ENCODE data around the gene ECPAS. TPM values are rescaled to one million over a fixed set of nuclear protein-coding genes. Genes with fewer than 3 reads are reported as not detected.

ECPAS gene
- total RNA-seq, 1 experiment from 2014 or later = 71.1 TPM

DNA sequence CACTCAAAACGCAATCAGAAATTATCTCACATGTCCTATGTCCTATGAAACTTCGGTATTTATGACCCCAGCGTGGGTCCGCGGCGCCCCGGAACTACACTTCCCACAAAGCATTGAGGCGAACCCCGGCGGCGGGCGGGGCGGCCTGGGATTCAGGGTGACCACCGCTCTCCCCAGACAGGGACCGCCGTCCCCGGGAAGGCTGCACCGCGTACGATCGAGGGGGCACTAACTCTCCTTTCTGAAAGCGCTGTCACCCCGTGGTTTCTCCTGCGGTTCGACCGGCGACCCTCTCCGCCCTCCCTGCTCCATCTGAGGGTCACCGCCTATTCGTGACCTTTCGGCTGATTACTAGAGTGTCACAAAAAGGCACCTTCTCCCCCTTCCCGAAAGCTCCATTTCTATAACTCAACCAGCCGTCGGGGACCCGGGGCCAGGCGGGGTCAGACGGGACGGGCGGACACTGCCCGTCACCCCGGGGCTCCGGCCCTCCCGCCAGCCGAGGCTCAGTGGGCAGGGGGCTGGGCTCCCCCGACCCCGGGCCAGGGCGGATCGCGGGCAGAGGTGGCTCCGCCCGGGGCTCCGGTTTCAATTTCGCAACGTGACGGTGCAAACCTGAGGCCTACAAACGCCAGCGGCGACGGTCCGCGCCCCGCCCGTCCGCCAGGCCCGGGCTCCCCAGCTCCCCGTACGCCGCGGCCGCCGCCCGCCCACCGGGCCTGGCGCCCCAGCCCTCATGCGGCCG, 1.3 kb downstream of the ECPAS start:
- peak overlapping the region; percentile 86 for H3K9ac ChIP-seq (ENCODE audit: low read length)
- H2AFZ ChIP-seq (ENCODE audit: low read depth, low read length, poor library complexity, severe bottlenecking) = no peak overlapping the region
- H3K27ac ChIP-seq (ENCODE audit: low read depth, low read length) = peak overlapping the region; percentile 99
- TF ChIP-seq ELF1 (IDR thresholded peaks at IDR 0.05; ENCODE audit: borderline replicate concordance, low read depth) (no peak), POLR2AphosphoS5 (IDR thresholded peaks at IDR 0.05; ENCODE audit: low read depth, low read length) (peak; percentile 54; the same call in 1 of the 2 replicates), JUND (IDR thresholded peaks at IDR 0.05) (no peak), EZH2phosphoT487 (IDR thresholded peaks at IDR 0.05; ENCODE audit: borderline replicate concordance) (no peak), ZFX (IDR thresholded peaks at IDR 0.05) (peak; percentile 93), POLR2A (IDR thresholded peaks at IDR 0.05; ENCODE audit: borderline replicate concordance, extremely low read depth, insufficient read depth, insufficient read length) (peak; percentile 21), SRF (IDR thresholded peaks at IDR 0.05; ENCODE audit: low read depth) (no peak), CBX3 (IDR thresholded peaks at IDR 0.05; ENCODE audit: low read depth) (no peak), SIN3A (IDR thresholded peaks at IDR 0.05; ENCODE audit: low read depth) (peak; percentile 37; the same call in 1 of the 2 replicates)
- TF ChIP-seq, protein P1, sequence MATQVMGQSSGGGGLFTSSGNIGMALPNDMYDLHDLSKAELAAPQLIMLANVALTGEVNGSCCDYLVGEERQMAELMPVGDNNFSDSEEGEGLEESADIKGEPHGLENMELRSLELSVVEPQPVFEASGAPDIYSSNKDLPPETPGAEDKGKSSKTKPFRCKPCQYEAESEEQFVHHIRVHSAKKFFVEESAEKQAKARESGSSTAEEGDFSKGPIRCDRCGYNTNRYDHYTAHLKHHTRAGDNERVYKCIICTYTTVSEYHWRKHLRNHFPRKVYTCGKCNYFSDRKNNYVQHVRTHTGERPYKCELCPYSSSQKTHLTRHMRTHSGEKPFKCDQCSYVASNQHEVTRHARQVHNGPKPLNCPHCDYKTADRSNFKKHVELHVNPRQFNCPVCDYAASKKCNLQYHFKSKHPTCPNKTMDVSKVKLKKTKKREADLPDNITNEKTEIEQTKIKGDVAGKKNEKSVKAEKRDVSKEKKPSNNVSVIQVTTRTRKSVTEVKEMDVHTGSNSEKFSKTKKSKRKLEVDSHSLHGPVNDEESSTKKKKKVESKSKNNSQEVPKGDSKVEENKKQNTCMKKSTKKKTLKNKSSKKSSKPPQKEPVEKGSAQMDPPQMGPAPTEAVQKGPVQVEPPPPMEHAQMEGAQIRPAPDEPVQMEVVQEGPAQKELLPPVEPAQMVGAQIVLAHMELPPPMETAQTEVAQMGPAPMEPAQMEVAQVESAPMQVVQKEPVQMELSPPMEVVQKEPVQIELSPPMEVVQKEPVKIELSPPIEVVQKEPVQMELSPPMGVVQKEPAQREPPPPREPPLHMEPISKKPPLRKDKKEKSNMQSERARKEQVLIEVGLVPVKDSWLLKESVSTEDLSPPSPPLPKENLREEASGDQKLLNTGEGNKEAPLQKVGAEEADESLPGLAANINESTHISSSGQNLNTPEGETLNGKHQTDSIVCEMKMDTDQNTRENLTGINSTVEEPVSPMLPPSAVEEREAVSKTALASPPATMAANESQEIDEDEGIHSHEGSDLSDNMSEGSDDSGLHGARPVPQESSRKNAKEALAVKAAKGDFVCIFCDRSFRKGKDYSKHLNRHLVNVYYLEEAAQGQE (IDR thresholded peaks at IDR 0.05; ENCODE audit: low read depth) = no peak
- TF ChIP-seq, protein P2, sequence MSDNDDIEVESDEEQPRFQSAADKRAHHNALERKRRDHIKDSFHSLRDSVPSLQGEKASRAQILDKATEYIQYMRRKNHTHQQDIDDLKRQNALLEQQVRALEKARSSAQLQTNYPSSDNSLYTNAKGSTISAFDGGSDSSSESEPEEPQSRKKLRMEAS (IDR thresholded peaks at IDR 0.05) = peak; percentile 25; the same call in 1 of the 2 replicates
- H3K9me3 ChIP-seq (ENCODE audit: control insufficient read depth in 1 of 2, insufficient read depth in 1 of 2, low read depth in 1 of 2, low read length in 2 of 2) = no peaks in the 10 kb centered on the region
- intact Hi-C loops (cut with micrococcal nuclease) = no loop called here
- peak overlapping the region; percentile 54 to 62 for H3K4me3 ChIP-seq (replicated peaks in 1 of 2; ENCODE audit: low read depth in 1 of 2, low read length in 2 of 2)
- ChIA-PET CTCF (no interaction called here), RAD21 (ENCODE audit: low non-redundant PET in 1 of 2, low total read pairs in 2 of 2, uncharacterized antibody in 2 of 2, unreplicated experiment in 2 of 2) (no interaction called here), POLR2A (interaction anchor here (1.2 kb wide), 1 partner anchor 12 kb away, joined by 6 read pairs; no protein-coding TSS in a partner anchor)
- no TSS peak for BruUV-seq (replicated peaks)
- H3K4me2 ChIP-seq (ENCODE audit: low read length) = peak overlapping the region; percentile 87
- no peaks in the 10 kb centered on the region for H3K9me2 ChIP-seq (ENCODE audit: insufficient read depth)
- DNase-seq (ENCODE audit: low read depth, low spot score) = no peak
- no peaks in the 10 kb centered on the region for H3K27me3 ChIP-seq (ENCODE audit: insufficient read depth, low read length)
- H3K36me3 ChIP-seq (ENCODE audit: control insufficient read depth in 1 of 2, insufficient read depth in 2 of 2, low read length in 2 of 2) = no peaks in the 10 kb centered on the region; a peak in 1 of 4 replicates
- H3K4me1 ChIP-seq (ENCODE audit: control insufficient read depth in 1 of 2, insufficient read depth in 2 of 2, low read length in 2 of 2) = peaks cover 6 to 16% of the 10 kb centered on the region in 2 experiments; a peak in 3 of 4 replicates
- peaks cover 52% of the 10 kb centered on the region for H3K79me2 ChIP-seq (ENCODE audit: insufficient read depth, low read length)
- ATAC-seq = peak; percentile 50
- peaks cover 6% of the 10 kb centered on the region; the same call in 1 of the 2 replicates for H4K20me1 ChIP-seq (ENCODE audit: insufficient read depth)

Measured in HCT116 (cell line).